ENCODE results near the gene CDCP2. TPM values are rescaled to one million over a fixed set of nuclear protein-coding genes. Genes with fewer than 3 reads are reported as not detected.

The CDCP2 gene
- total and polyA plus RNA-seq, 7 donors: not detected

DNA sequence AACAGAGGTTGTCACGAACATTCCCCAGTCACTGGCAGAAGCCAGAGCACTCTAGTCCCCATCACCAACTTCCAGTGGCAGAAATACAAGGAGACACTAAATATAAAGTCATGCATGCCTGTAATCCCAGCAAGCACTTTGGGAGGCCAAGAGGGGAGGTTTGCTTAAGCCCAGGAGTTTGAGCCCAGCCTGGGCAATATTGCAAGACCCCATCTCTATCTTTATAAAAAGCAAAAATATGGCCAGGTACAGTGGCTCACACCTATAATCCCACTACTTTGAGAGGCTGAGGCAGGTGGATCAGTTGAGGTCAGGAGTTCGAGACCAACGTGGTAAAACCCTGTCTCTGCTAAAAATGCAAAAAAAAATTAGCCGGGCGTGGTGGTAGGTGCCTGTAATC lies 40.7 kb upstream of the CDCP2 start:
- intact Hi-C loops (cut with DNase I): loop anchor here in 1 of 2 donors (5.0 kb wide), 1 partner anchor 56 kb away; no protein-coding TSS in a partner anchor
- Histone ChIP-seq H3K4me3 (no peak overlapping the region), H3K4me1 (no peaks in the 10 kb centered on the region), H3K27me3 (ENCODE audit: insufficient read depth in 3 of 3, low read length in 2 of 3) (no peaks in the 10 kb centered on the region), H3K27ac (no peak overlapping the region), H3K36me3 (ENCODE audit: insufficient read depth in 1 of 2, low read depth in 1 of 2) (peaks cover 2 to 65% of the 10 kb centered on the region in 2 donors), H3K9me3 (no peaks in the 10 kb centered on the region)
- ATAC-seq: no peak
- WGBS, 3 donors: 90 to 92% (median 90%) methylated on average over 5 of the region's 5 CpGs
- DNase-seq: no peak
- TF ChIP-seq, protein P1, sequence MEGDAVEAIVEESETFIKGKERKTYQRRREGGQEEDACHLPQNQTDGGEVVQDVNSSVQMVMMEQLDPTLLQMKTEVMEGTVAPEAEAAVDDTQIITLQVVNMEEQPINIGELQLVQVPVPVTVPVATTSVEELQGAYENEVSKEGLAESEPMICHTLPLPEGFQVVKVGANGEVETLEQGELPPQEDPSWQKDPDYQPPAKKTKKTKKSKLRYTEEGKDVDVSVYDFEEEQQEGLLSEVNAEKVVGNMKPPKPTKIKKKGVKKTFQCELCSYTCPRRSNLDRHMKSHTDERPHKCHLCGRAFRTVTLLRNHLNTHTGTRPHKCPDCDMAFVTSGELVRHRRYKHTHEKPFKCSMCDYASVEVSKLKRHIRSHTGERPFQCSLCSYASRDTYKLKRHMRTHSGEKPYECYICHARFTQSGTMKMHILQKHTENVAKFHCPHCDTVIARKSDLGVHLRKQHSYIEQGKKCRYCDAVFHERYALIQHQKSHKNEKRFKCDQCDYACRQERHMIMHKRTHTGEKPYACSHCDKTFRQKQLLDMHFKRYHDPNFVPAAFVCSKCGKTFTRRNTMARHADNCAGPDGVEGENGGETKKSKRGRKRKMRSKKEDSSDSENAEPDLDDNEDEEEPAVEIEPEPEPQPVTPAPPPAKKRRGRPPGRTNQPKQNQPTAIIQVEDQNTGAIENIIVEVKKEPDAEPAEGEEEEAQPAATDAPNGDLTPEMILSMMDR (IDR thresholded peaks at IDR 0.05): no peak

- DNase-seq (no peak), ATAC-seq (no peak)
- TF ChIP-seq, protein P1 (IDR thresholded peaks at IDR 0.05): no peak
- H3K4me1 ChIP-seq: no peaks in the 10 kb centered on the region
- peaks cover 2 to 80% of the 10 kb centered on the region in 2 donors for H3K36me3 ChIP-seq (ENCODE audit: insufficient read depth in 1 of 2, low read depth in 1 of 2)
- H3K27ac ChIP-seq: no peak overlapping the region
- intact Hi-C loops (cut with DNase I): loop anchor here in 1 of 2 donors (5.0 kb wide), 1 partner anchor 54 kb away; no protein-coding TSS in a partner anchor
- 4 to 94% (median 91%) methylated on average over 1 of the region's 1 CpG for WGBS, 3 donors
- no peak overlapping the region for H3K4me3 ChIP-seq
- H3K9me3 ChIP-seq: no peaks in the 10 kb centered on the region
- no peaks in the 10 kb centered on the region for H3K27me3 ChIP-seq (ENCODE audit: insufficient read depth in 3 of 3, low read length in 2 of 3)
These were observed 38.7 kb upstream of the CDCP2 start for GRCh38 chr1:54191525-54191924.

DNA sequence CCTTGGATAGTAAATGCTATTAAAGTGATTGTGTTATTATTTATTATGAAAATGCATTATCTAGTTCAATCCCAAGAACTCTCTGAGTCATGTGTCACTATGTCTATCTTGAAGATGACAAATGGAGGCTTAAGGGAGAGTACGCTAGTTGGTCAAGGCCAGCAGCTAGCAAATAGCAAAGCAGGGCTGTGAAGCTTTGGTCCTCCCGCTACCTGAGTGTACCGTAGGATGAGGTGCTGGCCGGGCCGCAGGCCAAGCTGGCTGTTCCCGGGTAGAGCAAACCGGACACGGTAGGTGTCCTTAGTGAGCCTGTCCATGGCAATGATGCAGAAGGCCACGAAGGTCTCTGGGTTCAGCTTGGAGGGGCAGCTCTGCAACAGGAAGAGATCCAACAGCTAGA lies 37.7 kb upstream of the CDCP2 start:
- ATAC-seq (no peak), DNase-seq (no peak)
- Histone ChIP-seq H3K27me3 (ENCODE audit: insufficient read depth in 3 of 3, low read length in 2 of 3) (no peaks in the 10 kb centered on the region), H3K36me3 (ENCODE audit: insufficient read depth in 1 of 2, low read depth in 1 of 2) (peaks cover 0 to 81% of the 10 kb centered on the region in 2 donors), H3K9me3 (no peaks in the 10 kb centered on the region), H3K27ac (no peak overlapping the region), H3K4me3 (no peak overlapping the region), H3K4me1 (no peaks in the 10 kb centered on the region)
- 86 to 92% (median 87%) methylated on average over 9 of the region's 9 CpGs for WGBS, 3 donors
- TF ChIP-seq, protein P1 (IDR thresholded peaks at IDR 0.05): no peak
- intact Hi-C loops (cut with DNase I): loop anchor here in 1 of 2 donors (5.0 kb wide), 1 partner anchor 53 kb away; no protein-coding TSS in a partner anchor

GRCh38 chr1:54188291-54188690 lies 35.5 kb upstream of the CDCP2 start:
- DNase-seq (no peak), ATAC-seq (no peak)
- intact Hi-C loops (cut with DNase I): no loop called here
- Histone ChIP-seq H3K27ac (no peak overlapping the region), H3K36me3 (ENCODE audit: insufficient read depth in 1 of 2, low read depth in 1 of 2) (peaks cover 0 to 59% of the 10 kb centered on the region in 2 donors), H3K27me3 (ENCODE audit: insufficient read depth in 3 of 3, low read length in 2 of 3) (no peaks in the 10 kb centered on the region), H3K4me3 (no peak overlapping the region), H3K4me1 (no peaks in the 10 kb centered on the region), H3K9me3 (no peaks in the 10 kb centered on the region)
- TF ChIP-seq, protein P1 (IDR thresholded peaks at IDR 0.05): no peak
- WGBS, 3 donors: 84 to 85% (median 85%) methylated on average over 1 of the region's 1 CpG

DNA sequence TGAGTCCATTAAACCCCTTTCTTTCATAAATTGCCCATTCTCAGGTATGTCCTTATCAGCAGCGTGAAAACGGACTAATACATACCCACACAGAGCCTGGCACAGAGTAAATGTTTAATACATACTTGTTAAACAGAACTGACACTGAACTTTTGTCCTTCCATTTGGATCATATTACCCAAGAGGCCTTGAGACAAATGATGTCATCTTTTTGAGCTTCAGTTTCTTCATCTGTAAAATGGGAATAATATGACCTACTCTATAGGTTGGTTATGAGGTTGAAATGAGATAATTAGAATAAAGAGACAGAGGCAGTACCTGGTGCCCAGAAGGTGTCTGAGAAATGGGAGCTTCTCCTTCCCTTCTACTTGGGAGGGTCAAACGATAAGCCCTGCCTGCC lies 33.3 kb upstream of the CDCP2 start:
- 96 to 100% (median 96%) methylated on average over 3 of the region's 3 CpGs for WGBS, 3 donors
- Histone ChIP-seq H3K4me1 (no peaks in the 10 kb centered on the region), H3K27ac (no peak overlapping the region), H3K36me3 (ENCODE audit: insufficient read depth in 1 of 2, low read depth in 1 of 2) (peaks cover 0 to 46% of the 10 kb centered on the region in 2 donors), H3K4me3 (no peak overlapping the region), H3K9me3 (no peaks in the 10 kb centered on the region), H3K27me3 (ENCODE audit: insufficient read depth in 3 of 3, low read length in 2 of 3) (no peaks in the 10 kb centered on the region)
- intact Hi-C loops (cut with DNase I): no loop called here
- no peak for DNase-seq
- TF ChIP-seq, protein P1 (IDR thresholded peaks at IDR 0.05): no peak
- no peak for ATAC-seq
